Fibroblast of lung (primary cell): ENCODE results near the gene CR1. TPM values are rescaled to one million over a fixed set of nuclear protein-coding genes. Genes with fewer than 3 reads are reported as not detected.

ENCODE experiments used
- DNase-seq, 2 donors: peaks; one replicate each; pipeline versions ENCODE4 v3.0.0 to v3.0.0-alpha.2; 2010; ENCODE audit warnings: low read depth in 2 of 2
- H2AFZ ChIP-seq: 2 replicates; pipeline ENCODE4 v1.5.1; 2012; ENCODE audit warnings: low read length, control low read depth, inconsistent platforms
- H3K27ac ChIP-seq: 2 replicates; pipeline ENCODE4 v1.5.1; 2011; ENCODE audit warnings: low read length, control low read depth; ENCODE audit not compliant: insufficient read depth
- H3K27me3 ChIP-seq: 2 replicates; pipeline ENCODE4 v1.5.1; 2011; ENCODE audit warnings: mild to moderate bottlenecking, low read length; ENCODE audit not compliant: control insufficient read depth, insufficient read depth
- H3K36me3 ChIP-seq: 2 replicates; pipeline ENCODE4 v1.5.1; 2011; ENCODE audit warnings: low read length; ENCODE audit not compliant: control insufficient read depth, insufficient read depth
- H3K4me1 ChIP-seq: 2 replicates; pipeline ENCODE4 v1.5.1; 2011; ENCODE audit warnings: low read length; ENCODE audit not compliant: control insufficient read depth, insufficient read depth; ENCODE audit errors: extremely low read depth
- H3K4me2 ChIP-seq: 2 replicates; pipeline ENCODE4 v1.5.1; 2011; ENCODE audit warnings: low read length, control low read depth; ENCODE audit not compliant: insufficient read depth; ENCODE audit errors: extremely low read depth
- H3K4me3 ChIP-seq, 4 experiments: fragments of 200-600 bp in 1 of 4; sonication (generic) in 1 of 4; replicated peaks in 1 of 4; 2 replicates each; pipeline ENCODE4 v1.5.1; 2011 to 2016; ENCODE audit warnings: low read length in 4 of 4, low read depth in 3 of 4, mild to moderate bottlenecking in 3 of 4, control low read depth in 2 of 4, inconsistent platforms in 1 of 4, mixed read lengths in 1 of 4; ENCODE audit not compliant: insufficient read depth in 1 of 4; ENCODE audit errors: control extremely low read depth in 1 of 4
- H3K79me2 ChIP-seq: 2 replicates; pipeline ENCODE4 v1.5.1; 2012; ENCODE audit warnings: mild to moderate bottlenecking, low read length, inconsistent platforms; ENCODE audit not compliant: control insufficient read depth, insufficient read depth
- H3K9ac ChIP-seq: 2 replicates; pipeline ENCODE4 v1.5.1; 2011; ENCODE audit warnings: mild to moderate bottlenecking, low read length, control low read depth; ENCODE audit not compliant: insufficient read depth
- H3K9me3 ChIP-seq: 2 replicates; pipeline ENCODE4 v1.5.1; 2012; ENCODE audit warnings: low read depth, low read length; ENCODE audit not compliant: control insufficient read depth, insufficient read depth
- H4K20me1 ChIP-seq: 2 replicates; pipeline ENCODE4 v1.5.1; 2011; ENCODE audit warnings: low read length; ENCODE audit not compliant: control insufficient read depth, insufficient read depth; ENCODE audit errors: extremely low read depth
- EZH2 ChIP-seq: IDR thresholded peaks from 2 replicates; pipeline ENCODE4 v1.5.1; 2012; ENCODE audit warnings: low read length, control low read depth, mild to moderate bottlenecking; ENCODE audit errors: missing control alignments
- polyA minus RNA-seq: library from RNA; depleted of rRNA, polyadenylated mRNA; stranded (reverse); fragments of >200 nt; gene quantifications from 2 replicates; pipeline ENCODE4 v1.2.3, GENCODE V29; 2011; ENCODE audit warnings: low replicate concordance
- polyA plus RNA-seq, 2 donors: library from polyadenylated mRNA; depleted of rRNA in 1 of 2; stranded (reverse) in 1 of 2; unstranded in 1 of 2; fragments of >200 nt; gene quantifications; 2 replicates each; pipeline ENCODE4 v1.2.1, GENCODE V29; 2011 to 2012; ENCODE audit warnings: missing spikeins in 1 of 2
- total RNA-seq: library from RNA; depleted of rRNA; stranded (reverse); fragments of >200 nt; gene quantifications from 2 replicates; pipeline ENCODE4 v1.2.1, GENCODE V29; 2014
- TF ChIP-seq, protein P1 (sequence below), 2 donors: IDR thresholded peaks in 1 of 2; conservative IDR thresholded peaks in 1 of 2; 1 replicate in 1 of 2; 2 replicates in 1 of 2; pipeline ENCODE4 v1.5.1; 2011 to 2012; ENCODE audit warnings: low read length in 2 of 2, control low read depth in 1 of 2, inconsistent platforms in 1 of 2, low read depth in 1 of 2, mild to moderate bottlenecking in 1 of 2

Gene CR1
- total RNA-seq (not detected in 2 replicates), polyA plus RNA-seq (not detected in 2 replicates), polyA minus RNA-seq (not detected in 2 replicates)
- not detected in 2 replicates for polyA plus RNA-seq (2012)

DNA sequence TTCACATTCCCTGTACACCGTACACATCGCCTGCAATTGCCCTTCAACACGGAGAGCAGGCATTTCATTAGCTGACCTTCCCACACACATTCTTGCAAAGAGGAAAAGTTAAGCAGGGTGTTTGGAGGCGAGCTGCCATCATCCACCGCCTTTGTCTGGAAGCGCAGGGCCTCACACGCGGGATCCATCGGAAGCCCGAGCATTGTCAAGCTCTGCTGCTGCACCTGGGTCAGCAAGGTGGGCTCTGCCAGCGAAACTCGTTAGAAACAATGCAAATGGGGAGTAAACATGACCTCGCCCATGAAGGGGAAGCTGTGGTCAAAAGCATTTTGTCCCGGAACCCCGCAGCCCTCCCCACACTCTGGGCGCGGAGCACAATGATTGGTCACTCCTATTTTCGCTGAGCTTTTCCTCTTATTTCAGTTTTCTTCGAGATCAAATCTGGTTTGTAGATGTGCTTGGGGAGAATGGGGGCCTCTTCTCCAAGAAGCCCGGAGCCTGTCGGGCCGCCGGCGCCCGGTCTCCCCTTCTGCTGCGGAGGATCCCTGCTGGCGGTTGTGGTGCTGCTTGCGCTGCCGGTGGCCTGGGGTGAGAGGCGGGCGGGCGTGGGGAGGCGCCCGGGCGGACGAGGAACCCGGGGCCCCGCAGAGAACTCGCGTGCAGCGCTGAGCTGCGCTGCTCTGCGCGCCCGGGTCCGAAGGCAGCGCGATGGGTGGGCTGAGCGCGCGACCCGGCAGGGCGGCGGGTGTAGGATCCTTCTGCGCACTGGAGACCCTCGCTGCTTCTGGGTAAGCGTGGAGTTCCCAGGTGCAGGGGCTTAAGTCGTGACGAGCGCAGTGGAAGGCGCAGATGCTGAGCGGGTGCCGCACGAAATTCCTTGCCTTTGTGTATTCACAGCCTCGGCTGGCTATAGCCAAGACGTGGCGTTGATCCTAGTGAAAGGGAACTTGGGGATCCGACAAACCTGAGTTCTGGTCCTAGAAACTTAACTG lies at the start of gene CR1:
TSS of gene CR1 (plus strand) at position 357 of the 992 bp plus-strand sequence. CDS start at position 468, 111 bp downstream.
- peak within 1 kb of the TSS; percentile 44 for H3K4me2 ChIP-seq
- no peaks in the 10 kb centered on the region for H3K36me3 ChIP-seq
- no peaks in the 10 kb centered on the region for H3K79me2 ChIP-seq
- TF ChIP-seq, protein P1, sequence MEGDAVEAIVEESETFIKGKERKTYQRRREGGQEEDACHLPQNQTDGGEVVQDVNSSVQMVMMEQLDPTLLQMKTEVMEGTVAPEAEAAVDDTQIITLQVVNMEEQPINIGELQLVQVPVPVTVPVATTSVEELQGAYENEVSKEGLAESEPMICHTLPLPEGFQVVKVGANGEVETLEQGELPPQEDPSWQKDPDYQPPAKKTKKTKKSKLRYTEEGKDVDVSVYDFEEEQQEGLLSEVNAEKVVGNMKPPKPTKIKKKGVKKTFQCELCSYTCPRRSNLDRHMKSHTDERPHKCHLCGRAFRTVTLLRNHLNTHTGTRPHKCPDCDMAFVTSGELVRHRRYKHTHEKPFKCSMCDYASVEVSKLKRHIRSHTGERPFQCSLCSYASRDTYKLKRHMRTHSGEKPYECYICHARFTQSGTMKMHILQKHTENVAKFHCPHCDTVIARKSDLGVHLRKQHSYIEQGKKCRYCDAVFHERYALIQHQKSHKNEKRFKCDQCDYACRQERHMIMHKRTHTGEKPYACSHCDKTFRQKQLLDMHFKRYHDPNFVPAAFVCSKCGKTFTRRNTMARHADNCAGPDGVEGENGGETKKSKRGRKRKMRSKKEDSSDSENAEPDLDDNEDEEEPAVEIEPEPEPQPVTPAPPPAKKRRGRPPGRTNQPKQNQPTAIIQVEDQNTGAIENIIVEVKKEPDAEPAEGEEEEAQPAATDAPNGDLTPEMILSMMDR (conservative IDR thresholded peaks at IDR 0.05 in 1 of 2, IDR thresholded peaks at IDR 0.05 in 1 of 2; ENCODE audit: low read depth in 1 of 2, low read length in 2 of 2): no peak
- peak; percentile 18 for TF ChIP-seq EZH2
- H3K4me1 ChIP-seq: no peaks in the 10 kb centered on the region
- peaks cover 21% of the 10 kb centered on the region for H3K27me3 ChIP-seq
- DNase-seq: peak in 1 of 2 donors; percentile 1
- H3K27ac ChIP-seq: no peak within 1 kb of the TSS
- no peak within 1 kb of the TSS for H3K9ac ChIP-seq
- peak within 1 kb of the TSS in 2 of 4 experiments; percentile 16 to 33 for H3K4me3 ChIP-seq
- no peak within 1 kb of the TSS for H2AFZ ChIP-seq
- no peaks in the 10 kb centered on the region for H4K20me1 ChIP-seq
- no peaks in the 10 kb centered on the region for H3K9me3 ChIP-seq

DNA sequence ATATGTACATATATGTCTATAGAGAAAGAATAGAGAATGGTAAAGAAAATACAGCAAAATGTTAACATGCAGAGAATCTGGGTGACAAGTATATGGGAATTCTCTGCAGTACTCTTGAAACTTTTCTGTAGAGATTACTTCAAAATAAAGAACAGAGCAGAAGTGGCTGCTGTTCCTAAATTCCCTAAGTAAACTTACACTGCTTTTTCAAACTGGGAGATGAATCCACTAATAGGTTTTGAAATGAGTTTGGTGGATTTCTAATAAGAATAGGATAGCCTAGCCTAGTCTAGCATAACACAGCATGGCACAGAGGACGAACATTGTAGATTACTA lies 42.3 kb upstream of the CR1 start:
- Histone ChIP-seq H3K36me3 (no peaks in the 10 kb centered on the region), H3K27me3 (peaks cover 17% of the 10 kb centered on the region), H3K9me3 (no peaks in the 10 kb centered on the region), H2AFZ (no peak overlapping the region), H3K79me2 (no peaks in the 10 kb centered on the region), H4K20me1 (no peaks in the 10 kb centered on the region), H3K4me2 (no peak overlapping the region), H3K27ac (no peak overlapping the region), H3K4me1 (no peaks in the 10 kb centered on the region), H3K4me3 (no peak overlapping the region), H3K9ac (no peak overlapping the region)
- peak in 1 of 2 donors; percentile 1 for DNase-seq
- no peak for TF ChIP-seq EZH2

DNA sequence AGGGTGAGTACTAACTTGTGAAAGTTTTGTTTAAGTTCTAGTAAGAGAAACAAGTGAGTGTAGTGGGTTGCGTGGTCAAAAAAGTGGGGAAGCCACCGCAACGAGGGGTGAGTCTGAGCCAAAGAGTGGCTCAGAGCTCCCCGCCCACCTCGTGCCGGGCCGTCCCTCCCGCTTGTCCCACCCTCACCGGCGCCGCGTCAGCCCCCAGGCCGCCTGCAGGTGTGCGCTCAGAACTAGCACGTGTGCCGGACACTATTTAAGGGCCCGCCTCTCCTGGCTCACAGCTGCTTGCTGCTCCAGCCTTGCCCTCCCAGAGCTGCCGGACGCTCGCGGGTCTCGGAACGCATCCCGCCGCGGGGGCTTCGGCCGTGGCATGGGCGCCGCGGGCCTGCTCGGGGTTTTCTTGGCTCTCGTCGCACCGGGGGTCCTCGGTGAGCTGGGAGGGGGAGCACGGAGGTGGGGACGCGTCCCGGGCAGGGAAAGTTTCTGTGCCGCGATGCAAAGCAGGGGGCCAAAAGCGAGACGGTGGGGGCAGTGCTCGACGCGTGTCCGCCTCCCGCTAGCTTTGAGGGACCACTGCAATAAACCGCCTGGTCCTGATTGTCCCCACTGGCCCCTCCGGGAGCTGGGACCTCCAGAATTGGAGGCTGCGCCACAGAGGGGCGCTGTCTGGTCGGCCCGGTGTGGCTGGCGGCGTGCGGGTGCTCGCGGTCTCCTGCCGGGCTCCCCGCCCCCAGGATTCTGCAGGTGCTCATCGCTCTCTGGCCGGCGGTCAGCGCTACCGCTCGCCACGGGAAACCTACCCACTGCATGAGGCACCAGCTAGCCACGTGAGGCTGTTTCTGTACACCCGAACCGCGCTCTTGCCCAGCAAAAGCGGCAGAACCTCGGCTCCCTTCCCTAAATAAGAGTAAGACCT lies 41.7 kb upstream of the CR1 start, which contains the start of gene CR2:
TSS of gene CR2 (plus strand) at position 283 of the 919 bp plus-strand sequence. CDS start at position 374, 91 bp downstream.
- Histone ChIP-seq H3K27ac (no peak within 1 kb of the TSS), H3K4me3 (peak within 1 kb of the TSS in 1 of 4 experiments; percentile 25), H3K9me3 (no peaks in the 10 kb centered on the region), H3K4me1 (no peaks in the 10 kb centered on the region), H4K20me1 (no peaks in the 10 kb centered on the region), H3K27me3 (peaks cover 17% of the 10 kb centered on the region), H3K36me3 (no peaks in the 10 kb centered on the region), H3K79me2 (no peaks in the 10 kb centered on the region), H3K9ac (no peak within 1 kb of the TSS), H2AFZ (no peak within 1 kb of the TSS), H3K4me2 (peak within 1 kb of the TSS; percentile 37)
- peak; percentile 79 for TF ChIP-seq EZH2
- TF ChIP-seq, protein P1 (conservative IDR thresholded peaks at IDR 0.05 in 1 of 2, IDR thresholded peaks at IDR 0.05 in 1 of 2; ENCODE audit: low read depth in 1 of 2, low read length in 2 of 2): peak in 1 of 2 donors; percentile 3
- peak in 1 of 2 donors; percentile 3 for DNase-seq
